ENCODE measurements around the gene CHRNA1.

CHRNA1 gene

DNA sequence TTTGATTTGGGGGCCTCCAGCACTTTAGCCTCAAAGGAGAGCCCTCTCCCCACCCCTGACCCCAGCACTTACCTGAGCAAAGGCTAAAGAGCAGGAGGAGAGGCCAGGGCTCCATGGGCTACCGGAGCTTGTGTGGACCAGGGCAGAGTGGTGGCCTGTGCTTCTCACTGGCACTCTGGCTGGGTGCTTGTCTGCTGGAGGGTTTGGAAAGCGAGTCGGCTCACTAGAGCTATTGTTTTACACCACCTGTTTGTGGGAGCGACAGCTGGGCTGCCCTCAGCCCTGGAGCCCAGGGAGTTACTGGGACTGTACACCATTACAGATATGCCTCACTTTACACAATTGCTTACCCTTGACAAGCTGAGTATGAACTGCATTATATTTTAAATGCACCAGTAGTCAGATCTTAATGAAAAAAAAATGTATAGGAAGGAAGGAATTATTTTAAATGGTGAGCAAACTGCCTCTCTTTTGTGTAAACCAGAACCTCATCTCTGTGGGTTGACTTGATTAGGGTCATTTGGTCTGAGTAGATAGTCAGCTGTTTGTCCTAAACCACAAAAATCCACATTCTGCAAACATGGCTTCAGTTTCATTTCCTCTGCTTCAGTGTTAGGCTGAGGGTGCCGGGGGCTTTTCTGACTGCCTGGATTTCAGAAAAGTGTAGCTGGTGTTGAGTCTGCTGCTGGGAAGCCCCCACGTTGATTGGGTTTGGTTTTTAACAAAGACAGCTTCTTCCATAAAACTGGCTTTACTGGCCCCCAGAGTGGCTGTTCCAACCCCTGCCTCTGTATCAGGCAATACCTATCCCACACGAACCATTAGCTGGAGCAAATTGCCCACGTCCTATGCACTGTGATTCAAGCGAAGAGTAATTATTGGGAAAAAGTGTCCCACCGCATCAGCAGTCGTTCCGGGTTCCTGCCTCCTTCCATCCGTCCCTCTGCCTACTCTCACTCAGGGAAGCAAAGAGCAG is at the start of gene CHRNA1:
TSS of gene CHRNA1 (minus strand) at position 193 of the 976 bp plus-strand sequence. CDS start at position 115, 78 bp downstream.
- no peak for DNase-seq

DNA sequence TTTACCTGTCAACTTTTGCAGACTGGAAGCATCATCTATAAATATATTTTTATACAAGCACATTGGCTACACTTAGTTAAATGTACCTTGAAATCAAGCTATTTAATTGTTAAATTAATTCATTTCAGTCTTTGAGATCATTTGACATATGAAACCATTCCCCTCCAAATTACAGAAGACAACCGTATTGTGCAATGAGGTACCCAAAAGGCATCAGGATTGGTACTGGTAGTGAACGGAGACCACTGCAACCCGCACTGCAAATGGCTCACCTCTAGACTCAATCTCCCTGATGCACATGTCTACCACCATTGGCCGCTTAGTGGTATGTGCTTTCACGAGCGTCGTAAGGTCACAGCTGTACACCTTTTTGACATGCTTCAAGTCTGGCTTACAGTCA is 47.8 kb upstream of the CHRNA1 start:
- DNase-seq: no peak

DNA sequence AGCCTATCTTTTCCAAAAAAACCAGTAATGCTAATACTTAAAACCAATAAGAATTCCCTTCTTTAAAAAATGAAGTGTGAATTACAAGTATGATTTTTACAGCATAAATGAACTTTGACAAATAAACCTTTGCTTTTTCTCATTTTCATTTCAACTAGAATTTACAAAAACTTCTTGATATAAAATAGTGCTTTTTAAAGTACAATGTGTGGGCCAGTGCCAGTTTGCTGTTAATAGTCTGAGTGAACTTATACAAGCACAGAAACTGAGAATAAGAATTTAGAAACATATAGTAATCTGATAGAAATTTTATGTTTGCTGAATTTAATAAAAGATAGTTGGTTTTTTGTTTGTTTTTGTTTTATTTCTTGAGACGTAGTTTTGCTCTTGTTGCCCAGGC is 43.7 kb upstream of the CHRNA1 start:
- DNase-seq: no peak

DNA sequence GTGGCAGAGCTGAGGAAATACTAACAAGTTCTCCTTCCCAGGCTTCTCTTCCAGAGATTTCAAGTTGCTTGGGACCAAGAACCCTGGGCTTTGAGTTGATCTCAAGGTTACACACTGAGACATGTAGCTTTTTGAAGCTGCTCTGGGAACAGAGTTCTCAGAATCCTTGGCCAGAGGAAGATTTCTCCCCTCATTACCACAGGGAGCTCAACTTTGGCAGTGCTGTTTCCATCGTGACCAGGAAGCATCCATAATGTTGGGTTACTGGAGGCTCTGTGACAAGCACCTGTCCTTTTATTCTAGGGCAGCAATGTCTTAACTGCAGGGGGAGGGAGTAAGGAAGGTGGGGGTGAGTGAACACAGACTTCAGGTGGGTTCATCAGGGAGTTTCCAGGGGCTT is 41.5 kb upstream of the CHRNA1 start:
- no peak for DNase-seq

DNA sequence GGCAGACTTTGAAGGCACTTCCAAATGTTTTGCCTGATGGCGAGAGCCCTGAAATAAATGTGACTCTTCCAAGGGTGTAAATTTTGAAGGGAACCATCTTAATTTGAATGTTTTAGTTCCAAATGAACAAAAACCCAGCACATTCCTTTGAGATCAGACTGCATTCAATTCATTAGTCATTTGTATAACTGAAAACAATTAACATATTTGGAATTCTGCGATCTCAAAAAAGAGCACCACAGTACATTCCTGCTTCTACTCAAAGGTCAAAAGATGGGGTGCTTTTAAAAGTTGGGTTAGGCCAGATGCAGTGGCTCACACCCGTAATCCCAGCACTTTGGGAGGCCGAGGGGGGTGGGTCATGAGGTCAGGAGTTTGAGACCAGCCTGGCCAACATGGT is 38.2 kb upstream of the CHRNA1 start:
- DNase-seq: no peak

DNA sequence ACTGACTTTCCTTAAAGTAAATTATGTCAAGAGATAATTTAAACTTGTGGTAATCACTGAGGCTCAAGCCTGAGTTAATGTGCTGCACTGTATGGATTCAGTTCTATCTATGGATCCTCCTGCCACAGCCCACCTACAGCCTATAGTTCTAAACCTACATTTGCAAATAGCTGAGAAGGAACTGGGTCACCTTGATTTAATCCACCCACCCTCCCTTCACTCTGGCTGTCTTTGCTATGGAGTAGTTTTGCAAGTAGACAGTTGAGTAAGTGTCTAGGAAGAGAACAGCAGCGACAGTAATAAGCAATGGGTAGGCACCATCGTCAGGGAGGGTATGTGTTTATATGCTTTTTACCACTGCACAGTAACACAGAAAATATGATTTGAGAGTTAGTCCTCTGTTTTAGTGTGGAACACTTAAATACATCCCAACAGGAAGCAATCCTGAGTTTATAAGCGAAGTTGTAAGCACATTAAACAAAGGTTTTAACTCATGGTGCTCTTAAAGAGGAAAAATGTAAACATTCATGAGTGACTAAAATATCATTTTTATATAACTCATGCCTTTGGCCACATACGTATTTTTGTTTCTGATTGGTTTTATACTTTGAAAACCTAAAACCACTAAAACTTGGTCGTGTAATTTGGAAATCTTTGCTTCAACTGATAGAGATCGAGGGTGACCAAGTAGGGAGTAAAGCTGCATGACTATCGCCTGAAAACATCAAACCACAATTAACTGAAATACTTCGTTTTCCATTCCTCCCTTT is 36.3 kb upstream of the CHRNA1 start:
- DNase-seq: peak; percentile 39

DNA sequence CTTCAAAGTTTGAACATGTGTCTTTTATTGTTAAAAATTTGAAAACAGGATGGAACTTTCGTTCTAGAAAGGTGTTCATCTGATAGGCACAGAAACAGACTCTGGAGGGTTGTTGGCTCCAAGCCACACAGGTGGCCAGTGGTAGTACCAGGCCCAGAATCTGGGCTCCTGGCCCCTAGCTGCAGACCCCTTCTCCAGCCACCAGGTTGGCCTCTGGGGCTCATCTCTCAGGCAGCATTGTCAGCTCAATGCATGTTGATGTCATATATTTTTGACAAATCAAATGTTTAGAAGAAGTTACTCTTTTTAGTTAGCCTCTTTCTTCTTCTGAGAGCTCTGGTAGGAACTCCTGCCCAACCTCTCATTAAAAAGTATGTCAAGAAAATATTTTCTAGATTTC is 34.5 kb upstream of the CHRNA1 start:
- DNase-seq: no peak

DNA sequence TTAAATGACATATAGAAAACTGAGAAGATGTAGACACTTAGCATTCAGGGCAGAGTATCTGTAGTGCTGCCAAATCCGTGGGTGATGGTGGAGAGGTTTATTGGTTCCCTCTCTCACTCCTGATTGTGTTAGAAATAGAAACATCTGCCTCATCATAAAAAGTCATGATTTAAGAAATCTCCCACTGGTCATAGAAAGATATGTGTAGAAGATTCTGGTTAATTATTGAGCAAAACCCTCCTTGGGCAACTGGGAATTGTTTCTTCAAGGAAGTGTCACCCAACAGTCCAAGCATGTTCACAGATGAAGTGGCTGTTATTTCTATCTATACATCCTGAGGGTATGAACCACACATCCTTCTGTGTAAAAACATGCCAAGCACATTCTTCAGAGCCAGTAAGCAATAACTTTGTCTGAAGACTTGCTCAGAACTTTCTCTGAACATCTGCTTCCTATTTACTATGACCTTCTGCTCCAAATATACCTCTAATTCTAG is 33.6 kb upstream of the CHRNA1 start:
- peak; percentile 13 for DNase-seq

DNA sequence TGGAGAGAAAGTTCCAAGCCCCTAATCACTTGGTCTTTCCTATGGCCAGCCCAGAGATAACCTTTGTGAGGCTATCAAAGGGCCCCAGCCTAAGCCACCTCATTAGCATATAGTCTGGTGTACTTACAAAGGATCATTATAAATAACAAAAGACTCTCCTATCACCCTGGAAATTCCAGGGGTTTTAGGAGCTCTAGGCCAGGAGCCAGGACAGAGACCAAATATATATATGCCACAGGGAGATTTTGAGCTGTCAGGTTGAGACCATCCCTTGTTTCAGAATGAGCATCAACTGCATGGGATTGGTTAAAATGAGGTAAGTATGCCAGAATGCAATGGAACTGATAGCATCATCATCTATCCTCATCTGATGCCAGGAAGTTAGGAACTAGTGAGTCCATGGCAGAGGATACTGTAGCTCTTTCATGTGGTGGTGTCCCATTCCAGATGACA is 32.1 kb upstream of the CHRNA1 start:
- no peak for DNase-seq

DNA sequence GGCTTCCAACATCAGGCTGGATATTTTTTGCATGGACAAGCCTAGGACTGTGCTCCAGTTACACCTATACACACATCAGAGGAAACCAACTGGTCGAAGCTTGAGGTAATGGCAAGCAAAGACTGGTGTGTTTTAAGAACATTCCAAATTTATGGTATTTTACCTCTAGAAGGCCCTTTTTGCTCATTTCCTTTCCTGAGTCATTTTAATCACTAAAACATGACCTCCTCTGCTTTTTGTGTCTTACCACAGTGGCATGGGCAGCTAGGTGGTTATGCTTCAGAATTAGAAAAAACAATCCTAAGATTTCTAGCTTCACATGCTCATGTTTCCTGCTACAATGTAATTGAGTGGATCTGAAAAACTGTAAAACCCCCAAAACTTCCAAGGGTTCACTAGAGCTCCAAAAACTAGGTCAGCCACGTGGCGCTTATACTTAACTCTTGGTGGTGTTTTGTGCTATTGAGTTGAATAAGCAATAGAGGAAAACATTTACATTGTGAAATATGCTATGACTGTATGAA is 30.6 kb upstream of the CHRNA1 start:
- DNase-seq: no peak

DNA sequence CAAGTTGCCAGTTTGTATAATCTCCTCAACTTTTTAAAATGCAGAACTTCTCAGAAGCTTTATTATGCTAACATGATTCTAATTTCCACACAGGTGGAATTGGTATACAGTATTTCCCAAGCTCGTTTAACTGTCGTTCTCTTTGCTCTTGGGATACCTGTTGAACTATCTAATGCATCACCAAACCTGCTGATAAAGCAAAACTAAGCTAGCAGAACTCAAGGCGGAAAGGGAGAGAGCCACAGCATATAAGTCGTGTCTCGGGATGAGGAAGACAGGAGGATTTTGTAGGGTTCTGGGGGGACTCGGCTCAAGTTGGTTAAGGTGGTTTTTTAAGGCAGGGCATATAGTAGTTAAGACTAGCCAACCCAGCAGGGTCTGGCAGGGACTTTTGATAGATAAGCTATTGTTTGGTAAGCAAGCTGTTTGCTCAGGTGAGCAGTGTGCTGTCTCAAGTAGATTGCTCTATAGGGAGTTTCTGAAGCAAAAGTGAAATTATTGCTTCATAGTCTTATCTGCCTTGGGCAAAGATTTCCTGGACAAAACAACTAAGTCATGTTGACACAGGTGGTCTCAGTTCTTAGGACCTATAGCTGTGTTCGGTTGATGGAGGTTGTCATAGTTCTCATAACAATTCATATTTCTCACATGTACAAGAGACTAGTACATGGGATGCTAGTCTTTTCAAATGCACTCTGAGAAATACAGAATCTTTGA is 28.2 kb upstream of the CHRNA1 start:
- DNase-seq: no peak

DNA sequence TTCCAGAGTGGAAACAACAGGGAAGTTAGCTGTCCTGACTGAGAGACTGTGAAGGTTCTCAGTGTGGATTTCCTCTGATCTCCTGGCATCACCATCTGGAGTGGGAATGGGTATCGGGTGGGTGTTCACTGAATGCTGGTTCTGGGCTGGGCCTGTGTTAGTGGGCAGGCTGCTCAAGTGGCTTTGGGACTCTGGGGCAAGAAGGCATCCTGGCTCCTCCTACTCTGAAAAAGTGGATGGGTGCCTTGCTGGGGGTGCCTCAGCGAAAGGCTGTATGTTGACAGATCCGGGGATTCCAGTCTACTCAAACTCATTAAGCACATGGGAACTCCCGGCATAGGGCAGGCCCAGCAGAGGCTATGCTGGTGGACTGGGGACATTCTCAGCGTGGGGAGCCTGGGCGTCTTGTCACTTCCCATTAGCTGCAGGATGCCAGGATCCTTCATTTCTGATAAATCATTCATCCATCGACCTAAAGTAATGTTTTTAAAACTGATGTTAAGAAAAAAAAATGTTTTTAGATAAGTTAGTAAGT is 27.5 kb upstream of the CHRNA1 start:
- DNase-seq: no peak

DNA sequence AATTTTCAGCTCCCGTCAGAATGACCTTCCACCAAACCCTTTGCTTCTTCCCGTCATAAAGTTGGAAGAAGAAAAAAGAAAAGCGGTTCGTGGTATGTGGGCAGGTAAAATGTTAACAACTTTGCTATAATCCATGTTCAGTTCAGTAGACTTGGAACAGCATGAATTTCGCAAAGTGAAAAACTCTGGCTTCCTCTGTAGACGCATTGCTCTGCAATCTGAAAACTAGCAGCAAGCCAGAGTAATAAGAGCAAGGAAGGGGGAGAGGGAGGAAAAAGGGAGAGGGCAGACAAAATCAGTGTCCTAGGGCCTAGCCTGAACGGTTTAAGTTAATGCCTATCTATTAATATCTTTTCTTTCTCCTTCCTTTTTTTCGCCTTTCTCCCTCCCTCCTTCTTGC is 26.7 kb upstream of the CHRNA1 start:
- DNase-seq: no peak

DNA sequence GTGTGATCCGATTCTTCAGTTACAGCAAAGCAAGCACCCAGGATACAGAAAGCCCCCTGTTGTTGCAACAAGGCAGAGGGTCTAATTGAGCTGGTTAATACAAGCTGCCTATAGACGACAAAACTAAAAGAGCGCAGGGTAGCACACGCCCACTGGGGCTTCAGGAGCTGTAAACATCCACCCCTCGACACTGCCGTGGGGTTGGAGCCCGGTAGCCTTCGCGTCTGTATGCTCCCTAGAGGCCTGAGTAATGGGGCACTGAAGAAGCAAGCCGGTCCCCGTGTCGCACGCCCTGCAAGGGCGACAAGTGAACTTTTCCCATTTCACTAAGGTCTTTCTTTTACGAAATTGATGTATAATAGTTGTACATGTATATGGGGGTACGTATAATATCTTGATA is 24.7 kb upstream of the CHRNA1 start:
- no peak for DNase-seq

DNA sequence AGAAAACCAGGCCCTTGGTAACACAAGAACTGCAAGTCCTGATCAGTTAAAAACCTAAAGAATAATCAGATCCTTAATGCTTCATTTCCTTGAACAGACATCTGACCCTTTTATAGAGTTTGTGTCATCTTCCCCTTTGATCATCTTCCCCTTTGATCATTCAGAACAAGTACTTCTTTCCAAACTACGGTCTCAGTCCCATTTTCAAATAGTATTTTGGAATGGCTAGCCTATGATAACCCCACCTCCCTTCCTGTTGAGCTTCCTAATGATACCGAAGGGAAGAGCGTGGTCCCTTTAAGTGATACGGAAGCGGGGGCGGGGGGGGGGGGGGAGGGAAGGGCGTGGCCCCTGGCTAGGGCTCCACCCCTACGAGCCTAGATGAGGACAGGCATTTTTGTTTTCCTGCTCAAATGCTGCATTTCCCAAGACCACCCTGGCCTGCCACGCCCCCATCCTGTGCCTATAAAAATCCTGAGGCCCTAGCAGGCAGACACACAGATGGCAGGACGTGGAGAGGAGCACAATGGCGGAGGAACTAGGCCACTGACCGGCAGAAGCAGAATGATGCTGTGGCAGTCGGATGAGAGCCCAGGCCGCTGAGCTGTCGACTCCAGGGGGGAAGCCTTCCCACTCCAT is 24.1 kb upstream of the CHRNA1 start:
- DNase-seq: no peak

DNA sequence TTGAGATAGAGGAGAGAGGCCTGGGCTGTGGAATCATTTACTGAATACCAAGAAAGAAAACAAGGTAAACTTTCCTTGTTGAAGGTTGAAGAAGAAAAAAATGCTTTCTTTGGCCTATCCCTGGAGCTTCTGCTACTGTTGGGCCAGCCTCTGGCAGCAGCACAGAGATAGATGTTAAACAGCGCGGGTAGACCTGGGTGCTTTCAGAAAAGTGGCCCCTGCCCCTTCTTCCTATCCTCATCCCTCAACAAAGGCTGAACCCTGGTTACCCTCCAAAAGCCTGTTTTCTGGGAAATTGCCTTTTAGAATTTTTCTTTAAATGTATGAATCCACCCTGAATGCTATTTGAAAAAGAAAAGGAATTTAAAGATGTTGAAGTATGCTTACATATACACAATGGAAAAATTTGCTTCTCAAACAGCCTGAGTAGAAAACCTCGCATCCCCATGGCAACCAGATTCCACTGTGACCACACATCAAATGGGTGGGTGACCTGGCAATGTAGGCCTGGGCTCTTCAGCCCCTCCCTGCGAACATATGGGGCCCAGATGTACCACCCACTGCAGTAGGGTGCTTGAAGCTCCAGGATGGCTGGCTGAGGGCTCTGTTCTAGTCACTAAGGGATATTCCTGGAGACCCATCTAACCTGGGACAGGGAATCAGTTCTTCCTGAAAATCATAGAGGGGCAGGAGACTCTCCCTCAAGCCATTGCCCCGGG is 23.4 kb upstream of the CHRNA1 start:
- no peak for DNase-seq

DNA sequence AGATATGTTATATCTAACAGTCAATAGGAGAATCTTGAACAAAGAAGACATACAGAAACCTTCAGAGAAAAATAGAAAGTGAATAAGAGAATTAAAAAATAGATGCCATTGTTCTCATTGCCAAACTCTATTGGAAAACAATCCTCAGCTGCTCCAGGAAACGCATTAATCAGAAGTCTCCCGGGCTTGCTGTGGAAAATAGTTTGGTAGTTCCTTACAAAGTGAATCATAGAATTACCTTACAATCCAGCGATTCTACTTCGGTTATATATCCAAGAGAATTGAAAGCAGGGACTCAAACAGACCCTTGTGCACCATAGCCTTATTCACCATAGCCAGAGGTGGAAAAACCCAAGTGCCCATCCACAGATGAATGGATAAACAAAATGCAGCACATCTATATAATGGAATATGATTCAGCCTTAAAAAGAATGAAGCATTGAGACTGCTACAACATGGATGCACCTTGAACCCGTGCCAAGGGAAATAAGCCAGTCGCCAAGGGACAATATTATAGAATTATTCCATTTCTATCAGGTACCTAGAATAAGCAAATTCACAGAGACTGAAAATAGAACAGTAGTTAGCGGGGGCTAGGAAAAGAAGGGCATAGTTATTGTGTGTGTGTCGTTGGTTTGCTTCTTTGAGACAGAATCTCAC is 21.9 kb upstream of the CHRNA1 start:
- DNase-seq: no peak

DNA sequence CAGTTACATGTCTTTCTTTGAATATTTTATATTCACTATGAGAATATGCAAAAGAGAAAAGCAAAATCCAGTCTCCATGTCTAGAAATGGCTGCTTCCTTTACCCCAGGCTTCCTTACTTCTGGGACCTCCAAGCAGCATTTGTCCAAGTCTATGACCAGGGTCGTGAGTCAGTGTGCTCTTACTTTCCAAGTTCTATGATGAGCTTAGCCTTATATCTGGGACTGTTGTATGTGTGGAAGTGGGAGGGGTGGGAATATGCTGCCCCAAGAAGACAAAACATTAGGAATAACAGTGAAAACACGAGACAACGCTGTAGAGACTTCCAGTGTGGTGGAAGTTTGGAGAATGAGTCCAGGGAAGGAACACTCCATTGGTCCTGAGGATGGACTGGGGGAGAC is 21.2 kb upstream of the CHRNA1 start:
- no peak for DNase-seq

DNA sequence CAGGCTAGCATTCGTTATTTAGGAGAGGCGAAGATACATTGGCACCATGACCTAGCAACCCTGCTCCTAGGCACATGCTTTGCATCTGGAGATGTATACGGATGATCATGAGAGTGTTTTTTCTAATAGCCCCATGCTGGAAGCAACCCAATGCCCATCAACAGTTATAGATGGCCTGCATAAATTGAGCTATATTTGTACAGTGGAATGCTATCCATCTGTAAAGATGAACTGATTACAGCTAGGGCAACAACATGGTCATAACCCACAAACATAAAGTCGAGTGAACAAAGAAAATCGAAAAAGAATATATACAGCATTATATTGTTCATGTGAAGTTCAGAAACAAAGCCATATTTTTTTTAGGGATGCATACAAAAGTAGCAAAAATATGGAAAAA is 20.6 kb upstream of the CHRNA1 start:
- DNase-seq: no peak

DNA sequence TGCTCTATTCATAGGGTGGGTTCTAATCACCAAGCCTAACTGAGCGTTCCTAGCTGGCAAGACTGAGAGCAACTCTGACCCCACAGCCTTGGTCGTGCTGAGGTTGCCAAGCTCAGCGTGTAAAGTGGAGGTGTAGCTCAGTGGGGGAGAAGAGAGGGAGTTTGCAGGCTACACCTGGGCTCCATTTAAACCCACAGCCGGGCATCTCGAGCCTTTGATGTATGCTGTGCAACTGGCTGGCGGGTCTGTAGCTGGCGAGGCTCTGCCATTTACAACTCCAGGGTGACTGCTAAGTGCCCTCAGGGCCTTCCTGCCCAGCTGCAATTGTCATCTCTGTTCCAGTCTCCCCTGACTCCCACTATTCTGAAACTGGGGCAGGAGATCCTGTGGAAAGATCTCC is 20.0 kb upstream of the CHRNA1 start:
- DNase-seq: no peak

DNA sequence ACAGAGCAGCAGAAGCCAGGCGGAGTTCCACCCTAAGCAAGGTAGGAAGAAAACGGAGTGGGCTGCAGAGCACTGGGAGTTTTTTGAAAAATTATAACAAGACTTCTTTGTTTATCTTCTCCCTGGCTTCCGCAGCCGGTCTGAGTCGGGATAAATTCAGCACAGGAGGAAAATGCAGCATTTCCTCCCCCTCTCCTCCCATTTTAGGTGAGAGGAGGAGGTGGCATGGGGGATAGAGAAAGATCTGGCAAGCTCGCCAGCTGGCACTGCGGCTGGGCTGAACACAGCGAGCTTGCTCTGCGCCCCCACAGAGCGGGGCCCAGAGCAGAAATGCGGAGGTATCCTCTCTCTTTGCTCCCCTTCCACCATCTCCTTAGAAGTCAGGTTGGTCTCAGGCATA is 17.7 kb upstream of the CHRNA1 start:
- no peak for DNase-seq

Measured in hematopoietic multipotent progenitor cell treated with erythropoietin and hydrocortisone succinate and interleukin-3 and kit ligand, for 6 days (in vitro differentiated cells).